Skeletal muscle cell (primary cell): Measurements from ENCODE around the gene TRIM37.
"Not testable (repeated sequence)": the region's sequence is repeated elsewhere in the genome, so short reads cannot be mapped to it uniquely, and the experiment has no call there.

Source experiments
- DNase-seq: peaks from one replicate; pipeline ENCODE4 v3.0.0-alpha.2; 2010; ENCODE audit warnings: low read depth
- H3K4me3 ChIP-seq: 2 replicates; pipeline ENCODE4 v1.5.1; 2011; ENCODE audit warnings: low read depth, mild to moderate bottlenecking, control low read depth, low read length, moderate library complexity

The TRIM37 gene

DNA sequence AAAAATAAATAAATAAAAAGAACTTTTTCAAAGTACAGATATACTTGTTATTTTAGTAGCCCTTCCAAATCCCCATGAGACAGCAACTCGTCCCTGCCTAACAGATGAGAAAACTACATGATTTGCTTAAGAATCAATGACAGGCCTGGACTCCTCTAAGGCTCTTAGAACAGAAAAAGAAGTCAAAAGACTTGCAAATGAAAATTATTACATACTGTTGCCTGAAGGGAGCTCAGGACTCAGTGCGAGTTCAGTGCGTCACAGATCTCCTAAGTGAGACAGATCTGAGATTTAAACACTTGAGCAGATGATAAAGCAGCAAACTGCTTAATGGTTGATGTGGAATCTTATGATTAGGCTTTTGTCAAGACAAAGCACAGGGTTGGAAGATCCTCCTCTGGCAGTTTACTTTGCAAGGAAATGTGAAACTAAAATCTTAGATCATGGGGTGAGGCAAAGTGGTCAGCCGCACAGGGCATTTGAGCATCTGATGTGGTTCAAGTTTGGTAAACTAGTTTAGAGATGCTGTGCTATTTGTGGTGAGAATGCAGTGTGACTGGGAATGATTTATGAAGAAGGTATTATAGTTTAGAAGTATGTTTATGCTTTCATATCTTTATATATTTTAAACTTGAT lies 138.1 kb downstream of the TRIM37 start:
- no peak for DNase-seq
- no peak overlapping the region for H3K4me3 ChIP-seq

GRCh38 chr17:58966208-58966607 lies 140.5 kb downstream of the TRIM37 start:
- no peak overlapping the region for H3K4me3 ChIP-seq
- DNase-seq, result no peak

GRCh38 chr17:58965221-58965620 lies 141.5 kb downstream of the TRIM37 start:
- no peak overlapping the region for H3K4me3 ChIP-seq
- DNase-seq, result no peak

DNA sequence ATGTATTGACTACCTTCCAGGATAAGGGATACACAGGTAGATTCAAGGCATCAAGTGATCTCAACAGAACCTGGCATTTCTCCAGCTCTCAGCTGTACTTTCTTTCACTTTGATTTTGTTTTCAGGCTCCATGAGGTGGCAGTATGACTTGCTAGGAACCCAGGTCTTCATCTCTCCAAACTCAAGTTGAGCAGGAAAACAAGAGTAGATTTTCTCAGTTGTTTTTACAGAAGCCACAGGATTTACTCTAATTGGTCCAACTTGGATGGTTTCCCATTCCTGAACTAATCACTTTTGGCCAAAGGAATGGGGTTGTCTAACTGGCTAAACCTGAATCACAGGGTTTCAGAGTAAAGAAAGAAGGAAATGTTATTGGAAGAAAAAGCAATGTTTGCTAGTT lies 146.6 kb downstream of the TRIM37 start:
- no peak overlapping the region for H3K4me3 ChIP-seq
- DNase-seq, result peak; percentile 26

DNA sequence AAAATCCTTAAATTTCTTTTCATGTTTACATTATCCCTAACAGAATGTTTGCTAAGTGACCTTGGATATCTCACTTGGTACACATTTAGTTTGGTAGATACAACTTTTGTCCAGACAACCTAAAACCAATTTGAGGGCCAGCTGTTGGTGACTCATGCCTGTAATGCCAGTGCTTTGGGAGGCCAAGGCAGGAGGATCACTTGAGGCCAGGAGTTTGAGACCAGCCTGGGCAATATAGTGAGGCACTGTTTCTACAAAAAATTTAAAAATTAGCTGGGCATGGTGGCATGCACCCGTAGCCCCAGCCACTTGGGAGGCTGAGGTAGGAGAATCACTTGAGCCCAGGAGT lies 149.0 kb downstream of the TRIM37 start:
- H3K4me3 ChIP-seq, DNase-seq: not testable (repeated sequence)

DNA sequence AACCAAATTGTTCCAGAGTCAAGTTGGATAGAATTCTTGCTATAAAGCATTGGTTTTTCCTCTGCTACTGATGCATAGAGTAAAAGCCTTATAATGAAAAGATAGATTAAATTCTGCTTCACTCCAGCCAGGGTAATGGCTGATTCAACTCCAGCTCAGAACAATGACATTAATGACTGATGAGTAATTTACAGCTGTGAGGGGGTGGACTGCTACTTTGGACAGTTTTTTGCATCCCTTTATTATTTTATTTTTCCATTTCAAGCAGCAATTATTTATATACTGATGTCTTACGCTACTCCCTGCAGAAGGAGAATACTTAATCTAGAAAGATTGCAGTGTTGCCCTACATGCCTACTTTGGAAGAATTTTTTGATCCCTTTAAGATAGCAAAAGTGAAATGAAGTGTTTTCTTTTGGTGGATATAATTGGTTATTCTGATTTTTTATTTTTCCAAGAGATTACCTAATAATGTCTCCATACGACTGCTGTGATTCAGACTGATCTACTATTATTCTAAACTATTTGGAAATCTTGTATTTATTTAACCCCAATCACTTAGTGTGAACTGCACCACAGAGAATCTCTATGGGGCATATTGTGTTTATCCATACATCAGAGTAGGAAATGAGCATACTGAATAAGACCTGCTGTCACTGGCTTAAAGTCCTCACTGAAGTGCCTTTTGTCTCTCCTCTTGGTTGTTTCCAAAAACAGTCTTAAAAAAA lies 149.5 kb downstream of the TRIM37 start:
- H3K4me3 ChIP-seq, result no peak overlapping the region
- DNase-seq, result peak; percentile 65

- not testable (repeated sequence) for DNase-seq
Measured at GRCh38 chr17:58954358-58954757, 152.3 kb downstream of the TRIM37 start.

GRCh38 chr17:58947824-58948223 lies 158.9 kb downstream of the TRIM37 start:
- no peak overlapping the region for H3K4me3 ChIP-seq
- DNase-seq, result no peak

More at GRCh38 chr17:58954358-58954757, 152.3 kb downstream of the TRIM37 start:
- not testable (repeated sequence) for H3K4me3 ChIP-seq

- no peak overlapping the region for H3K4me3 ChIP-seq
- DNase-seq, result no peak
Measured at GRCh38 chr17:58947411-58947810, 159.3 kb downstream of the TRIM37 start.

GRCh38 chr17:58944166-58944565 lies 162.5 kb downstream of the TRIM37 start:
- no peak overlapping the region for H3K4me3 ChIP-seq
- DNase-seq, result no peak

GRCh38 chr17:58936295-58936694 lies 170.4 kb downstream of the TRIM37 start:
- no peak overlapping the region for H3K4me3 ChIP-seq
- DNase-seq, result no peak

DNA sequence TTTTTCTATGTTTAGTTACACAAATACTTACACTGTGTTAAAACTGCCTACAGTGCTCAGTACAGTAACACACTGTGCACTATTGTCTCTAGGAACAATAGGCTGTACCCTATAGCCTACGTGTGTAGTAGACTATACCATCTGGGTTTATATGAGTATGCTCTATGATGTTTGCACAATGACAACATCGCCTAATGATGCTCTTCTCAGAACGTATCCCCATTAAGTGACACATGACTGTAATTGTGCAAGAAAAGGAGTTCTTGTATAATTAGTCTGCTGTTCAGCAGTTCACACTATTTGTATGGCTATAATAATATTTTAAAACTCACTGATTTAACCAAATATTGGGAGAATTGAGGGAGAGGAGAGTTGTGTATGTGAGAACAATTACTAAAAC lies 173.7 kb downstream of the TRIM37 start:
- H3K4me3 ChIP-seq, result no peak overlapping the region
- no peak for DNase-seq
